Esophagus squamous epithelium (tissue), 4 donors: Measurements from ENCODE around the gene DENND4C.

Experiments
- POLR2A ChIP-seq, 4 donors: fragments of 450-650 bp; IDR thresholded peaks; one replicate each; pipeline ENCODE4 v1.6.1; 2017; ENCODE audit warnings: antibody characterized with exemption in 4 of 4, mild to moderate bottlenecking in 4 of 4, moderate library complexity in 3 of 4
- TF ChIP-seq, protein P1 (sequence below), 6 experiments: fragments of 450-650 bp in 4 of 6; fragments of 200-600 bp in 2 of 6; sonication (generic) in 2 of 6; IDR thresholded peaks; one replicate each; pipeline ENCODE4 v1.5.1; 2016 to 2019; ENCODE audit warnings: antibody characterized with exemption in 6 of 6, mild to moderate bottlenecking in 4 of 6, moderate library complexity in 4 of 6

DNA sequence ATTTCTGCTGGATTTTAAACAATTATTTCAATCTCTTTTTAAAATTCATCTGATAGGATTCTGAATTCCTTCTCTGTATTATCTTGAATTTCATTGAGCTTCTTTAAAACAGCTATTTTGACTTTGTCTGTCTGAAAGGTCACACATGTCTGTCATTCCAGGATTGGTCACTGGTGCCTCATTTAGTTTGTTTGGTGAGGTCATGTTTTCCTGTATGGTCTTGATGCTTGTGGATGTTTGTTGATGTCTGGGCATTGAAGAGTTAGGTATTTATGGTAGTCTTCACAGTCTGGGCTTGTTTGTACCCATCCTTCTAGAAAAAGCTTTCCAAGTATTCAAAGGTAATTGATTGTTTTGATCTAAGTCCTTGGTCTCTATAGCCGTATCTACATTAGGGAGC is 39.1 kb downstream of the DENND4C start:
- TF ChIP-seq, protein P1, sequence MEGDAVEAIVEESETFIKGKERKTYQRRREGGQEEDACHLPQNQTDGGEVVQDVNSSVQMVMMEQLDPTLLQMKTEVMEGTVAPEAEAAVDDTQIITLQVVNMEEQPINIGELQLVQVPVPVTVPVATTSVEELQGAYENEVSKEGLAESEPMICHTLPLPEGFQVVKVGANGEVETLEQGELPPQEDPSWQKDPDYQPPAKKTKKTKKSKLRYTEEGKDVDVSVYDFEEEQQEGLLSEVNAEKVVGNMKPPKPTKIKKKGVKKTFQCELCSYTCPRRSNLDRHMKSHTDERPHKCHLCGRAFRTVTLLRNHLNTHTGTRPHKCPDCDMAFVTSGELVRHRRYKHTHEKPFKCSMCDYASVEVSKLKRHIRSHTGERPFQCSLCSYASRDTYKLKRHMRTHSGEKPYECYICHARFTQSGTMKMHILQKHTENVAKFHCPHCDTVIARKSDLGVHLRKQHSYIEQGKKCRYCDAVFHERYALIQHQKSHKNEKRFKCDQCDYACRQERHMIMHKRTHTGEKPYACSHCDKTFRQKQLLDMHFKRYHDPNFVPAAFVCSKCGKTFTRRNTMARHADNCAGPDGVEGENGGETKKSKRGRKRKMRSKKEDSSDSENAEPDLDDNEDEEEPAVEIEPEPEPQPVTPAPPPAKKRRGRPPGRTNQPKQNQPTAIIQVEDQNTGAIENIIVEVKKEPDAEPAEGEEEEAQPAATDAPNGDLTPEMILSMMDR (IDR thresholded peaks at IDR 0.05): no peak
- TF ChIP-seq POLR2A (IDR thresholded peaks at IDR 0.05): no peak
